Thoracic aorta (tissue), 2 donors: Measurements from ENCODE around the gene SPOP. TPM values are rescaled to one million over a fixed set of nuclear protein-coding genes. Genes with fewer than 3 reads are reported as not detected.
A peak's percentile ranks its signal among the peaks of the same experiment; 100 is the strongest.

ENCODE experiments used
- ATAC-seq: fragments of 150-250 bp; one replicate; pipeline ENCODE4 v1.8.0; 2017; ENCODE audit warnings: low read depth; ENCODE audit not compliant: insufficient number of reproducible peaks, low FRiP score
- DNase-seq: peaks from one replicate; pipeline ENCODE4 v3.0.0-alpha.2; 2020; ENCODE audit warnings: low spot score
- H3K27ac ChIP-seq, 2 donors: fragments of 200-600 bp; sonication (generic); 1 replicate in 1 of 2; 2 replicates in 1 of 2; pipeline ENCODE4 v1.5.1; 2016; ENCODE audit warnings: mild to moderate bottlenecking in 2 of 2, moderate library complexity in 2 of 2
- H3K27me3 ChIP-seq: fragments of 200-600 bp; sonication (generic); replicated peaks from 2 replicates; pipeline ENCODE4 v1.6.0; 2016; ENCODE audit warnings: mild to moderate bottlenecking; ENCODE audit not compliant: insufficient read depth
- H3K36me3 ChIP-seq: fragments of 200-600 bp; sonication (generic); one replicate; pipeline ENCODE4 v1.5.1; 2016
- H3K4me1 ChIP-seq, 2 donors: fragments of 200-600 bp; sonication (generic); 1 replicate in 1 of 2; 2 replicates in 1 of 2; pipeline versions ENCODE4 v1.5.1 to v1.6.0; 2016; ENCODE audit warnings: low read depth in 2 of 2, mild to moderate bottlenecking in 1 of 2; ENCODE audit not compliant: control insufficient read depth in 1 of 2
- H3K4me3 ChIP-seq: fragments of 200-600 bp; sonication (generic); 2 replicates; pipeline ENCODE4 v1.5.1; 2016; ENCODE audit warnings: mild to moderate bottlenecking
- H3K9me3 ChIP-seq: fragments of 200-600 bp; sonication (generic); 2 replicates; pipeline ENCODE4 v1.5.1; 2016
- total RNA-seq, 2 donors: library from RNA; depleted of rRNA; stranded (reverse); fragments of >200 nt; gene quantifications; one replicate each; pipeline versions ENCODE4 v1.1.0 to v1.2.3, GENCODE V29; 2016
- TF ChIP-seq, protein P1 (sequence below): fragments of 200-600 bp; sonication (generic); IDR thresholded peaks from one replicate; pipeline ENCODE4 v1.5.1; 2019; ENCODE audit warnings: antibody characterized with exemption

SPOP gene
- total RNA-seq, 2 donors from 2014 or later: 97.7 to 123 TPM

DNA sequence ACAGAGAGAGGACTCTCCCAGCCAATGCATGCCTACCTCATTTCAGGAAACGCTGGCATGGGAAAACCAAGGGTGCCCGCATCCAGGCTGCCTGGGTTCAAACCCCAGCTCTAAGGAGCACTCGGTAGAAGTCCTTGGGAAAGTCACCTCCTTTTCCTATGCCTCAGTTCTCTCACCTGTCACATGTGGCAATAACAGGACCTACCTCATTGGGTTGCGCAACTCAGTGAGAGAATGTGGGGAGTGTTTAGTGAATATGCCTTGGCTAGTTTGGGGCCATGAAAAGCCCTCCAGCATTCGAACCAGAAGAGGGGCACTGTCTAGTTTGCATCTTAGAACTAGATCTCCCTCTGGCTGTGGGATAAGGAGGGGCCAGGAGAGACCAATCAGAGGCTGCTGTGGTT, 111.2 kb downstream of the SPOP start:
- no peak for DNase-seq
- peaks cover 16 to 45% of the 10 kb centered on the region in 2 donors for H3K4me1 ChIP-seq
- H3K9me3 ChIP-seq: no peaks in the 10 kb centered on the region
- no peaks in the 10 kb centered on the region for H3K36me3 ChIP-seq
- TF ChIP-seq, protein P1, sequence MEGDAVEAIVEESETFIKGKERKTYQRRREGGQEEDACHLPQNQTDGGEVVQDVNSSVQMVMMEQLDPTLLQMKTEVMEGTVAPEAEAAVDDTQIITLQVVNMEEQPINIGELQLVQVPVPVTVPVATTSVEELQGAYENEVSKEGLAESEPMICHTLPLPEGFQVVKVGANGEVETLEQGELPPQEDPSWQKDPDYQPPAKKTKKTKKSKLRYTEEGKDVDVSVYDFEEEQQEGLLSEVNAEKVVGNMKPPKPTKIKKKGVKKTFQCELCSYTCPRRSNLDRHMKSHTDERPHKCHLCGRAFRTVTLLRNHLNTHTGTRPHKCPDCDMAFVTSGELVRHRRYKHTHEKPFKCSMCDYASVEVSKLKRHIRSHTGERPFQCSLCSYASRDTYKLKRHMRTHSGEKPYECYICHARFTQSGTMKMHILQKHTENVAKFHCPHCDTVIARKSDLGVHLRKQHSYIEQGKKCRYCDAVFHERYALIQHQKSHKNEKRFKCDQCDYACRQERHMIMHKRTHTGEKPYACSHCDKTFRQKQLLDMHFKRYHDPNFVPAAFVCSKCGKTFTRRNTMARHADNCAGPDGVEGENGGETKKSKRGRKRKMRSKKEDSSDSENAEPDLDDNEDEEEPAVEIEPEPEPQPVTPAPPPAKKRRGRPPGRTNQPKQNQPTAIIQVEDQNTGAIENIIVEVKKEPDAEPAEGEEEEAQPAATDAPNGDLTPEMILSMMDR: no peak
- H3K27me3 ChIP-seq: no peaks in the 10 kb centered on the region
- peak overlapping the region; percentile 87 to 94 for H3K27ac ChIP-seq
- H3K4me3 ChIP-seq: peak overlapping the region; percentile 45
- ATAC-seq: no peak

- TF ChIP-seq, protein P1: no peak
- Histone ChIP-seq H3K27me3 (no peaks in the 10 kb centered on the region), H3K27ac (peak overlapping the region; percentile 87 to 94), H3K9me3 (no peaks in the 10 kb centered on the region), H3K4me3 (peak overlapping the region; percentile 45), H3K36me3 (no peaks in the 10 kb centered on the region), H3K4me1 (peaks cover 16 to 40% of the 10 kb centered on the region in 2 donors)
- DNase-seq (peak; percentile 77), ATAC-seq (peak; percentile 36)
Observed at GRCh38 chr17:49565948-49566491, 111.9 kb downstream of the SPOP start.

GRCh38 chr17:49564638-49565037, 113.3 kb downstream of the SPOP start:
- Histone ChIP-seq H3K4me1 (peaks cover 16 to 30% of the 10 kb centered on the region in 2 donors), H3K36me3 (no peaks in the 10 kb centered on the region), H3K27me3 (no peaks in the 10 kb centered on the region), H3K9me3 (no peaks in the 10 kb centered on the region), H3K27ac (no peak overlapping the region), H3K4me3 (no peak overlapping the region)
- ATAC-seq (no peak), DNase-seq (no peak)
- TF ChIP-seq, protein P1: no peak

DNA sequence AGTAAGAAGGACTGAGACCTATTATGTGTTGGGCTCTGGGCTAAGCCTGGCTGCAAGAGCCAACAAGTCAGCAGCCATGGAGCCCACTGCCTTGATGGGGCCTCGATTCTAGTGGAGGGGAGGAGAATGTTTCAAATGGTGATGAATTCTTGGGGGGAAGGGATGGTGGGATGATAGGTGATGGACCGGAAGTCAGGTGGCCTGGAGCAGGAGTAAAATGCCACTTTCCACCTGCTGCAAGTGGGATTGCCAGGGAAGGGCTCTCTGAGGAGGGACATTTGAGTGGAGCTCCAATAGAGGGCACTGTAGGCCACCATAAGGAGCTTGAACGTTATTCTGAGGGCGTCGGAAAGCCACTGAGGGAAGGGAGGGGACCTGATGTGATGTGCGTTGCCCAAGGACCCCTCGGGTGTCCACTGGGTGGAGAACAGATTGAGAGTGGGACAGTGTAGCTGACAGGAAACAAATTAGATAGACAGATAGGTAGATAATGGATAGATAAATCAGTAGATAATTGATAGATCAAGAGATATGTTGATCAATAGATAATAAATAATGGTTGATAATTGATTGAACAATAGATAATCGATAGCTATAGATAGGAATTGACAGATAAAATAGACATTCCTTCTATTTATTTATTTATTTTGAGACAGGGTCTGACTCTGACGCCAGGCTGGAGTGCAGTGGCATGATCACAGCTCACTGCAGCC, 120.4 kb downstream of the SPOP start:
- peaks cover 0 to 6% of the 10 kb centered on the region in 2 donors for H3K4me1 ChIP-seq
- TF ChIP-seq, protein P1: peak; percentile 49
- ATAC-seq (no peak), DNase-seq (no peak)
- H3K4me3 ChIP-seq: no peak overlapping the region
- no peaks in the 10 kb centered on the region for H3K27me3 ChIP-seq
- no peaks in the 10 kb centered on the region for H3K9me3 ChIP-seq
- no peak overlapping the region for H3K27ac ChIP-seq
- no peaks in the 10 kb centered on the region for H3K36me3 ChIP-seq

- H3K4me3 ChIP-seq: peak overlapping the region; percentile 4
- TF ChIP-seq, protein P1: peak; percentile 99
- DNase-seq: no peak
Observed at GRCh38 chr17:49556223-49556943, 121.5 kb downstream of the SPOP start.

More at GRCh38 chr17:49556223-49556943, 121.5 kb downstream of the SPOP start:
- no peaks in the 10 kb centered on the region for H3K36me3 ChIP-seq
- H3K9me3 ChIP-seq: no peaks in the 10 kb centered on the region
- peaks cover 0 to 6% of the 10 kb centered on the region in 2 donors for H3K4me1 ChIP-seq
- H3K27me3 ChIP-seq: no peaks in the 10 kb centered on the region
- peak; percentile 34 for ATAC-seq
- no peak overlapping the region for H3K27ac ChIP-seq
